LNCaP clone FGC (cell line): ENCODE measurements around the gene STK10.
"Not testable (repeated sequence)": the region's sequence is repeated elsewhere in the genome, so short reads cannot be mapped to it uniquely, and the experiment has no call there.

Experiments
- DNase-seq: peaks from one replicate; pipeline ENCODE4 v3.0.0-alpha.2; 2011; ENCODE audit warnings: low read depth
- H3K4me3 ChIP-seq: 2 replicates; pipeline ENCODE4 v1.5.1; 2011; ENCODE audit warnings: mild to moderate bottlenecking, low read depth, low read length, control low read depth
- TF ChIP-seq, protein P1 (sequence below): IDR thresholded peaks from 2 replicates; pipeline ENCODE4 v1.5.1; 2012; ENCODE audit warnings: mild to moderate bottlenecking; ENCODE audit not compliant: control insufficient read depth, insufficient read depth; ENCODE audit errors: extremely low read depth

STK10 gene

GRCh38 chr5:172153695-172154094 lies 34.3 kb downstream of the STK10 start:
- no peak overlapping the region for H3K4me3 ChIP-seq
- DNase-seq: no peak
- TF ChIP-seq, protein P1, sequence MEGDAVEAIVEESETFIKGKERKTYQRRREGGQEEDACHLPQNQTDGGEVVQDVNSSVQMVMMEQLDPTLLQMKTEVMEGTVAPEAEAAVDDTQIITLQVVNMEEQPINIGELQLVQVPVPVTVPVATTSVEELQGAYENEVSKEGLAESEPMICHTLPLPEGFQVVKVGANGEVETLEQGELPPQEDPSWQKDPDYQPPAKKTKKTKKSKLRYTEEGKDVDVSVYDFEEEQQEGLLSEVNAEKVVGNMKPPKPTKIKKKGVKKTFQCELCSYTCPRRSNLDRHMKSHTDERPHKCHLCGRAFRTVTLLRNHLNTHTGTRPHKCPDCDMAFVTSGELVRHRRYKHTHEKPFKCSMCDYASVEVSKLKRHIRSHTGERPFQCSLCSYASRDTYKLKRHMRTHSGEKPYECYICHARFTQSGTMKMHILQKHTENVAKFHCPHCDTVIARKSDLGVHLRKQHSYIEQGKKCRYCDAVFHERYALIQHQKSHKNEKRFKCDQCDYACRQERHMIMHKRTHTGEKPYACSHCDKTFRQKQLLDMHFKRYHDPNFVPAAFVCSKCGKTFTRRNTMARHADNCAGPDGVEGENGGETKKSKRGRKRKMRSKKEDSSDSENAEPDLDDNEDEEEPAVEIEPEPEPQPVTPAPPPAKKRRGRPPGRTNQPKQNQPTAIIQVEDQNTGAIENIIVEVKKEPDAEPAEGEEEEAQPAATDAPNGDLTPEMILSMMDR: no peak

DNA sequence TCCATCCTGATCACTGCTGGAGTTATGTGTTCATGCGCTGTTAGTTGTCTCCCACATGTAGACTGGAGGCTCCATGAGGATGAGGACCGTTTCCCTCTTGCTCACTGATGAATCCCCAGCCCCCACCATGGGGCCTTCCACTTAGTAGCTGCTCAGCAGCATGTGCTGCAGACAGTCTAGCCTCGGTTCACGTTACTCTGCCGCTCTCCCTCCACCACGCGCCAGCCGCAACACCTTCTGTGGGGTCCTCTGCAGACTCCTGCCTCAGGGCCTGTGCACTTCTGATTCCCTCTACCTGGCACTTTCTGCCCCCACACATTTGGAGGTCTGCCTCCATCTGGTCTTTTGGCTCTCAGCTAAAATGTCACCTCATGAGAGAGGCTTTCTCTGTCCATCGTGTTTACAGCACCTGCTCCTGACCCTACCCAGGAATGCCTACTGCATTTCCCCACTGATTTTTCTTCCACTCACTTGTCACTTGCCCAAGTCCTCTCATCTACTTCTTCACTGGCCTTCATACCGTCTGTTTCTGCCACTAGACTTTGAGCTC lies 36.3 kb downstream of the STK10 start:
- TF ChIP-seq, protein P1: no peak

DNA sequence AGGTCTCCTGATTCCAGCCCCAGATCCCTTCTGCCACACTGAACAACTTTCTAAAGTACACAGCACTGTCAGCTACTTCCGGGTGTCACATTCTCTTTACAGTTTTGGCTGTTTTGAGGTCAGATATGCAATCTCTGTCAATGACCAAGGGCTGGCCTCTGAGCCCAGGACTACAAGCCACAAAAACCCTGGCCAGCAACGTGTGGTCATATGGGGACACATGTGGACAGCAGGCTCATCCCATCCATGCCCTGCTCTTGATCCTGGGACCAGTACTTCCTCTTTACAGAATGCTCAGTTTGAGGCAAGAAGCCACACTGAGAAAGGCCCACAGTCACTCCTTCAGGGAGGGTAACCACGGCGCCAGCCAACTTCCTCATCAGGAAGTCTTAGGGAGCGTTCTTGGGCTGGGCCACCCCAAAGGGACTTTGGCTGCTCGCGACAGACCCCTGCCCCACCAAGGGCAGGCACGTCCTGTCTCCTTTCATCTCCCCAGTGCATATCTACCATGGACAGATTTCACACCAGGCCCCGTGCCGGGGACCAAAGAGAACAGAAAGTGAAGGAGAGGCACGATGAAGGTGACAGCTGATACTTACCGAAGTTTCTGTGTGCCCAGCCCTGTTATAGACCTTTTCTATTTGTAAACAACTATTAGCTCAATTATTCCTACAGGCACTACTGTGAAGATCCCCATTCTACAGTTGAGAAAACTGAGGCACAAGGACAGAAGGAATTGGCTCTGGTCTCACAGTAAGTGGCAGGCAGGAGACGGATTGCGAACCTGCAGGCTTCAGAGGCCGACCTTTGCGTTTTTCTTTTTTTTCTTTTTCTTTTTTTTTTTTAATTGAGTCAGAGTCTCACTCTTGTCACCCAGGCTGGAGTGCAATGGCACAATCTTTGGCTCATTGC lies 37.3 kb downstream of the STK10 start:
- TF ChIP-seq, protein P1: no peak
- no peak for DNase-seq
- no peak overlapping the region for H3K4me3 ChIP-seq

More for the DNA sequence above, 36.3 kb downstream of the STK10 start:
- no peak overlapping the region for H3K4me3 ChIP-seq
- no peak for DNase-seq

DNA sequence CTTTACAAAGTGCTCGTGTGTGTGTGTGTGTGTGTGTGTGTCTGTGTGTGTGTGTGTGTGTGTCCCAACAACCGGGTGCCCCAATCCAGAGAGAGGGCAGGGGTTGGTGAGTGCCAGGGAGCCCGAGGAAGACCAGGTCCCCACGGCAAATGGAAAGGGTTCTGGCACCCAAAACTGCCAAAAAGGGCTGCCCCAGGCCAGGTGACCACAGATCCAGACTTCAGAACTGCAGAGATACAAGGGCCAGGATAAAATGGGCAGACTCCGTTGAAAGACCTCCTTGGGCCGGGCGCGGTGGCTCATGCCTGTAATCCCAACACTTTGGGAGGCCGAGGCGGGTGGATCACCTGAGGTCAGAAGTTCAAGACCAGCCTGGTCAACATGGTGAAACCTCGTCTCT lies 38.5 kb downstream of the STK10 start:
- not testable (repeated sequence) for H3K4me3 ChIP-seq, DNase-seq

DNA sequence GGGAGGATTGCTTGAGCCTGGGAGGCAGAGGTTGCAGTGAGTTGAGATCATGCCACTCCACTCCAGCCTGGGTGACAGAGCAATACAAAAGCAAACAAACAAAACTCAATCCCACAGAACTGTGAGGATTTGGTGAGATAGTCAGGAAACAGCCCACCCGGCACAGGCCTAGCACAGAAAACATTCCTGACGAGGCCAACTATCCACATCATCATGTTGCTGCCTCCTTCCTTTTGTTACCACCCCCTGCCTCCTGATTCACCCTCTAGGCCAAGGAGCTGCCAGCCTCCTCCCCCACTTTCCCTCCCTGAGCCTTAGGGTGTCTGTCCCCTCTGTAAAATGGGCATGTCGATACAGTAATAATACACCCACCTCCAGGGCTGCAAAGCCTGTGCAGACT lies 39.0 kb downstream of the STK10 start:
- no peak for DNase-seq

DNA sequence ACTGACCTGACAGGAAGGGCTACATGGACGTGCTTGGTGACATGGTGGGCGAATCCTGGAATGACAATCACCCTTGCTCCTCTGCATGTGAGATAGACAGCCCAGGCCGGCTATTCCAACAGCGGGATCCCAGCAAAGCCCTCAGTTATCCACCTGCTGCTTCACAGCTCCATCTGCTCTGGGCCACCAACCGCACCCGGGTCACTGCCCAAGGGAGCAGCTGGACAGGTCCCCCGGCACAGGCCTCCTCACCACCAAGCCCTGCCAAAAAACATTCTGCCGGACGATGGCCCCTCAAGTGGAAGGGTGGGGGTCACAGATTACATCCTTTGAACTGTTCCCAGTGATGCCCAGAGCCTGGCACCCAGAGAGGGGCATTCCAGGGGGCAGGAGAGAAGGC lies 39.6 kb downstream of the STK10 start:
- TF ChIP-seq, protein P1: no peak
- DNase-seq: no peak
- no peak overlapping the region for H3K4me3 ChIP-seq

More for the DNA sequence above, 39.0 kb downstream of the STK10 start:
- TF ChIP-seq, protein P1: no peak
- H3K4me3 ChIP-seq: no peak overlapping the region

GRCh38 chr5:172147857-172148256 lies 40.2 kb downstream of the STK10 start:
- TF ChIP-seq, protein P1: no peak
- no peak for DNase-seq
- no peak overlapping the region for H3K4me3 ChIP-seq
